HCT116 (cell line): ENCODE results near the gene PSMD5. TPM values are rescaled to one million over a fixed set of nuclear protein-coding genes. Genes with fewer than 3 reads are reported as not detected.

Source experiments
- ATAC-seq: fragments of 200-7000 bp; cut with Tn5 transposase; 2 replicates; pipeline ENCODE4 v1.9.1; 2020; ENCODE audit warnings: mild to moderate bottlenecking, moderate library complexity
- BruUV-seq: library from RNA; stranded (reverse); fragments of 400-500 nt; replicated peaks from 2 replicates; lab custom pipeline; 2021; lab: Mats Ljungman, UMichigan
- CTCF ChIA-PET: fragments of 300-600 bp; sonication (Branson Sonifier 250); formaldehyde crosslinking; loops from one replicate; lab custom pipeline; 2021; ENCODE audit warnings: antibody characterized with exemption; lab: Charles Lee
- POLR2A ChIA-PET: fragments of 300-600, 350-600 bp; sonication (Branson Sonifier 250); formaldehyde crosslinking; loops from one replicate; lab custom pipeline; 2021; ENCODE audit warnings: antibody characterized with exemption; lab: Charles Lee
- RAD21 ChIA-PET, 2 experiments: fragments of 300-600 bp; sonication (Branson Sonifier 250); formaldehyde crosslinking; loops; one replicate each; lab custom pipeline; 2023; ENCODE audit warnings: low total read pairs in 2 of 2; ENCODE audit not compliant: uncharacterized antibody in 2 of 2, unreplicated experiment in 2 of 2, low non-redundant PET in 1 of 2; lab: Charles Lee
- DNase-seq: peaks from one replicate; pipeline ENCODE4 v3.0.0-alpha.2; 2010; ENCODE audit warnings: low read depth, low spot score
- H2AFZ ChIP-seq: fragments of 200-600 bp; shearing (Covaris generic), sonication (generic); 2 replicates; pipeline ENCODE4 v1.6.1; 2017; ENCODE audit warnings: low read depth, mixed run types, mixed read lengths, antibody characterized with exemption, low read length; ENCODE audit not compliant: poor library complexity, severe bottlenecking
- H3K27ac ChIP-seq: 2 replicates; pipeline ENCODE4 v1.5.1; 2012; ENCODE audit warnings: low read depth, low read length
- H3K27me3 ChIP-seq: fragments of 200-600 bp; sonication (generic); 2 replicates; pipeline ENCODE4 v1.6.1; 2016; ENCODE audit warnings: mixed run types, low read length, mixed read lengths; ENCODE audit not compliant: insufficient read depth
- H3K36me3 ChIP-seq, 2 experiments: fragments of 200-500 bp in 1 of 2; fragments of 200-600 bp in 1 of 2; sonication (Bioruptor generic) in 1 of 2; sonication (generic) in 1 of 2; 2 replicates each; pipeline versions ENCODE4 v1.5.1 to v1.6.1; 2014 to 2016; ENCODE audit warnings: low read length in 2 of 2, inconsistent platforms in 1 of 2, mixed read lengths in 1 of 2, mixed run types in 1 of 2; ENCODE audit not compliant: insufficient read depth in 2 of 2, control insufficient read depth in 1 of 2
- H3K4me1 ChIP-seq, 2 experiments: fragments of 200-600 bp in 1 of 2; sonication (generic) in 1 of 2; 2 replicates each; pipeline versions ENCODE4 v1.5.1 to v1.6.1; 2012 to 2017; ENCODE audit warnings: low read length in 2 of 2, inconsistent platforms in 1 of 2, mild to moderate bottlenecking in 1 of 2, mixed read lengths in 1 of 2, mixed run types in 1 of 2, moderate library complexity in 1 of 2; ENCODE audit not compliant: insufficient read depth in 2 of 2, control insufficient read depth in 1 of 2
- H3K4me2 ChIP-seq: fragments of 200-600 bp; sonication (generic); 2 replicates; pipeline ENCODE4 v1.6.1; 2017; ENCODE audit warnings: mixed run types, low read length, mixed read lengths
- H3K4me3 ChIP-seq, 2 experiments: fragments of 200-600 bp in 1 of 2; sonication (generic) in 1 of 2; replicated peaks in 1 of 2; 2 replicates each; pipeline ENCODE4 v1.5.1; 2011 to 2016; ENCODE audit warnings: low read length in 2 of 2, control low read depth in 1 of 2, low read depth in 1 of 2, mild to moderate bottlenecking in 1 of 2, mixed read lengths in 1 of 2, mixed run types in 1 of 2
- H3K79me2 ChIP-seq: fragments of 200-600 bp; sonication (generic); 2 replicates; pipeline ENCODE4 v1.6.1; 2017; ENCODE audit warnings: mild to moderate bottlenecking, mixed run types, low read length, moderate library complexity, mixed read lengths; ENCODE audit not compliant: insufficient read depth
- H3K9ac ChIP-seq: fragments of 200-600 bp; sonication (generic); 2 replicates; pipeline ENCODE4 v1.6.1; 2016; ENCODE audit warnings: low read length, mixed read lengths
- H3K9me2 ChIP-seq: fragments of 200-600 bp; sonication (generic), shearing (Covaris generic); 2 replicates; pipeline ENCODE4 v1.6.1; 2017; ENCODE audit warnings: mixed run types, mild to moderate bottlenecking, moderate library complexity; ENCODE audit not compliant: insufficient read depth
- H3K9me3 ChIP-seq, 2 experiments: fragments of 200-500 bp in 1 of 2; fragments of 200-600 bp in 1 of 2; sonication (Bioruptor generic) in 1 of 2; sonication (generic) in 1 of 2; 2 replicates each; pipeline ENCODE4 v1.6.1; 2014 to 2017; ENCODE audit warnings: low read length in 2 of 2, mixed read lengths in 2 of 2, inconsistent platforms in 1 of 2, low read depth in 1 of 2, mild to moderate bottlenecking in 1 of 2, mixed run types in 1 of 2, moderate library complexity in 1 of 2; ENCODE audit not compliant: control insufficient read depth in 1 of 2, insufficient read depth in 1 of 2
- H4K20me1 ChIP-seq: fragments of 200-600 bp; sonication (generic), shearing (Covaris generic); 2 replicates; pipeline ENCODE4 v1.6.1; 2017; ENCODE audit warnings: mixed run types, mild to moderate bottlenecking, moderate library complexity; ENCODE audit not compliant: insufficient read depth
- CBX3 ChIP-seq: IDR thresholded peaks from 2 replicates; pipeline ENCODE4 v1.6.1; 2012; ENCODE audit warnings: low read depth
- CEBPB ChIP-seq: IDR thresholded peaks from 2 replicates; pipeline ENCODE4 v1.6.1; 2012; ENCODE audit warnings: low read depth
- EZH2phosphoT487 ChIP-seq: fragments of 200-600 bp; IDR thresholded peaks from 2 replicates; pipeline ENCODE4 v1.6.1; 2018; ENCODE audit warnings: antibody characterized with exemption, borderline replicate concordance
- FOSL1 ChIP-seq: IDR thresholded peaks from 2 replicates; pipeline ENCODE4 v1.6.1; 2012; ENCODE audit warnings: low read depth
- JUND ChIP-seq: IDR thresholded peaks from 2 replicates; pipeline ENCODE4 v1.6.1; 2012
- POLR2A ChIP-seq: IDR thresholded peaks from 2 replicates; pipeline ENCODE4 v1.7.0; 2011; ENCODE audit warnings: borderline replicate concordance; ENCODE audit not compliant: insufficient read depth, insufficient read length; ENCODE audit errors: extremely low read depth
- POLR2AphosphoS5 ChIP-seq: IDR thresholded peaks from 2 replicates; pipeline ENCODE4 v1.6.1; 2011; ENCODE audit warnings: mild to moderate bottlenecking, low read depth, low read length, moderate library complexity
- REST ChIP-seq: IDR thresholded peaks from 2 replicates; pipeline ENCODE4 v1.6.1; 2012; ENCODE audit warnings: low read depth
- SIN3A ChIP-seq: IDR thresholded peaks from 2 replicates; pipeline ENCODE4 v1.6.1; 2012; ENCODE audit warnings: low read depth
- SP1 ChIP-seq: IDR thresholded peaks from 2 replicates; pipeline ENCODE4 v1.6.1; 2012; ENCODE audit warnings: low read depth
- YY1 ChIP-seq: IDR thresholded peaks from 2 replicates; pipeline ENCODE4 v1.6.1; 2011; ENCODE audit warnings: low read length, low read depth, moderate library complexity, mild to moderate bottlenecking; ENCODE audit not compliant: insufficient replicate concordance; ENCODE audit errors: extremely low read depth
- ZFX ChIP-seq: fragments of 450-650 bp; IDR thresholded peaks from 2 replicates; pipeline ENCODE4 v1.6.1; 2017
- ZNF274 ChIP-seq: fragments of 200-500 bp; sonication (Bioruptor generic); IDR thresholded peaks from 2 replicates; pipeline ENCODE4 v1.6.1; 2014; ENCODE audit warnings: mild to moderate bottlenecking, low read depth, low read length, inconsistent platforms
- intact Hi-C: fragments of 100-400 bp; cut with micrococcal nuclease; formaldehyde crosslinking; loops from 2 replicates; pipeline ENCODE4 v1.10.0; 2022
- total RNA-seq: library from RNA; stranded (reverse); gene quantifications from one replicate; pipeline ENCODE4 v1.2.1, GENCODE V29; 2021; ENCODE audit not compliant: unreplicated experiment
- TF ChIP-seq, protein P1 (sequence below): IDR thresholded peaks from 2 replicates; pipeline ENCODE4 v1.6.1; 2012
- TF ChIP-seq, protein P2 (sequence below): IDR thresholded peaks from 2 replicates; pipeline ENCODE4 v1.6.1; 2011; ENCODE audit warnings: mild to moderate bottlenecking, low read length, moderate library complexity; ENCODE audit not compliant: insufficient replicate concordance; ENCODE audit errors: extremely low read depth
- TF ChIP-seq, protein P3 (sequence below), 3 experiments: fragments of 200-600 bp in 1 of 3; sonication (generic) in 1 of 3; IDR thresholded peaks in 2 of 3; conservative IDR thresholded peaks in 1 of 3; 2 replicates each; pipeline ENCODE4 v1.5.1; 2012 to 2017; ENCODE audit warnings: low read depth in 2 of 3, low read length in 2 of 3, antibody characterized with exemption in 1 of 3, borderline replicate concordance in 1 of 3, control low read depth in 1 of 3, mild to moderate bottlenecking in 1 of 3, mixed read lengths in 1 of 3, mixed run types in 1 of 3, moderate library complexity in 1 of 3; ENCODE audit not compliant: insufficient read depth in 1 of 3

The PSMD5 gene
- total RNA-seq, 1 experiment from 2014 or later, result 64.3 TPM

GRCh38 chr9:120808931-120809330 is 33.8 kb downstream of the PSMD5 start:
- H4K20me1 ChIP-seq, result no peaks in the 10 kb centered on the region
- no TSS peak for BruUV-seq
- H2AFZ ChIP-seq, result no peak overlapping the region
- no peaks in the 10 kb centered on the region for H3K27me3 ChIP-seq
- H3K36me3 ChIP-seq, result no peaks in the 10 kb centered on the region
- ATAC-seq (no peak), DNase-seq (no peak)
- no peak overlapping the region for H3K4me3 ChIP-seq
- no peak for TF ChIP-seq ZFX
- TF ChIP-seq SP1, result no peak
- no peak for TF ChIP-seq ZNF274
- TF ChIP-seq POLR2A, result no peak
- TF ChIP-seq JUND, result no peak
- TF ChIP-seq CEBPB, result no peak
- no peak for TF ChIP-seq SIN3A
- no peak for TF ChIP-seq REST
- TF ChIP-seq CBX3, result no peak
- no peak for TF ChIP-seq POLR2AphosphoS5
- no peak for TF ChIP-seq FOSL1
- TF ChIP-seq YY1, result no peak
- TF ChIP-seq, protein P1, sequence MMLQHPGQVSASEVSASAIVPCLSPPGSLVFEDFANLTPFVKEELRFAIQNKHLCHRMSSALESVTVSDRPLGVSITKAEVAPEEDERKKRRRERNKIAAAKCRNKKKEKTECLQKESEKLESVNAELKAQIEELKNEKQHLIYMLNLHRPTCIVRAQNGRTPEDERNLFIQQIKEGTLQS, result no peak
- TF ChIP-seq EZH2phosphoT487, result no peak
- TF ChIP-seq, protein P2, sequence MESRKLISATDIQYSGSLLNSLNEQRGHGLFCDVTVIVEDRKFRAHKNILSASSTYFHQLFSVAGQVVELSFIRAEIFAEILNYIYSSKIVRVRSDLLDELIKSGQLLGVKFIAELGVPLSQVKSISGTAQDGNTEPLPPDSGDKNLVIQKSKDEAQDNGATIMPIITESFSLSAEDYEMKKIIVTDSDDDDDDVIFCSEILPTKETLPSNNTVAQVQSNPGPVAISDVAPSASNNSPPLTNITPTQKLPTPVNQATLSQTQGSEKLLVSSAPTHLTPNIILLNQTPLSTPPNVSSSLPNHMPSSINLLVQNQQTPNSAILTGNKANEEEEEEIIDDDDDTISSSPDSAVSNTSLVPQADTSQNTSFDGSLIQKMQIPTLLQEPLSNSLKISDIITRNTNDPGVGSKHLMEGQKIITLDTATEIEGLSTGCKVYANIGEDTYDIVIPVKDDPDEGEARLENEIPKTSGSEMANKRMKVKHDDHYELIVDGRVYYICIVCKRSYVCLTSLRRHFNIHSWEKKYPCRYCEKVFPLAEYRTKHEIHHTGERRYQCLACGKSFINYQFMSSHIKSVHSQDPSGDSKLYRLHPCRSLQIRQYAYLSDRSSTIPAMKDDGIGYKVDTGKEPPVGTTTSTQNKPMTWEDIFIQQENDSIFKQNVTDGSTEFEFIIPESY, result no peak
- TF ChIP-seq, protein P3, sequence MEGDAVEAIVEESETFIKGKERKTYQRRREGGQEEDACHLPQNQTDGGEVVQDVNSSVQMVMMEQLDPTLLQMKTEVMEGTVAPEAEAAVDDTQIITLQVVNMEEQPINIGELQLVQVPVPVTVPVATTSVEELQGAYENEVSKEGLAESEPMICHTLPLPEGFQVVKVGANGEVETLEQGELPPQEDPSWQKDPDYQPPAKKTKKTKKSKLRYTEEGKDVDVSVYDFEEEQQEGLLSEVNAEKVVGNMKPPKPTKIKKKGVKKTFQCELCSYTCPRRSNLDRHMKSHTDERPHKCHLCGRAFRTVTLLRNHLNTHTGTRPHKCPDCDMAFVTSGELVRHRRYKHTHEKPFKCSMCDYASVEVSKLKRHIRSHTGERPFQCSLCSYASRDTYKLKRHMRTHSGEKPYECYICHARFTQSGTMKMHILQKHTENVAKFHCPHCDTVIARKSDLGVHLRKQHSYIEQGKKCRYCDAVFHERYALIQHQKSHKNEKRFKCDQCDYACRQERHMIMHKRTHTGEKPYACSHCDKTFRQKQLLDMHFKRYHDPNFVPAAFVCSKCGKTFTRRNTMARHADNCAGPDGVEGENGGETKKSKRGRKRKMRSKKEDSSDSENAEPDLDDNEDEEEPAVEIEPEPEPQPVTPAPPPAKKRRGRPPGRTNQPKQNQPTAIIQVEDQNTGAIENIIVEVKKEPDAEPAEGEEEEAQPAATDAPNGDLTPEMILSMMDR (IDR thresholded peaks at IDR 0.05 in 2 of 3, conservative IDR thresholded peaks at IDR 0.05 in 1 of 3; ENCODE audit: borderline replicate concordance in 1 of 3, insufficient read depth in 1 of 3, low read depth in 2 of 3, low read length in 2 of 3), result no peak
- no peaks in the 10 kb centered on the region for H3K4me1 ChIP-seq
- no peak overlapping the region for H3K27ac ChIP-seq
- no peak overlapping the region for H3K9ac ChIP-seq
- POLR2A ChIA-PET, result no interaction called here
- CTCF ChIA-PET, result no interaction called here
- H3K9me3 ChIP-seq, result peaks cover 3 to 8% of the 10 kb centered on the region in 2 experiments; a peak in 1 of 4 replicates
- RAD21 ChIA-PET, result interaction anchor here in 1 of 2 experiments (0.6 kb wide), 1 partner anchor 17 kb away, joined by 5 read pairs; no protein-coding TSS in a partner anchor
- no peak overlapping the region for H3K4me2 ChIP-seq
- intact Hi-C loops, result no loop called here
- H3K9me2 ChIP-seq, result no peaks in the 10 kb centered on the region
- no peaks in the 10 kb centered on the region for H3K79me2 ChIP-seq
